Muscle layer of colon (tissue), 2 donors: ENCODE results near the gene SNAPIN.

Experiments
- H3K27ac ChIP-seq: one replicate; pipeline ENCODE4 v1.7.0; 2013; ENCODE audit warnings: low read depth, mild to moderate bottlenecking, low read length, moderate library complexity
- H3K27me3 ChIP-seq, 2 donors: one replicate each; pipeline ENCODE4 v1.7.0; 2013; ENCODE audit warnings: low read length in 2 of 2, mild to moderate bottlenecking in 2 of 2; ENCODE audit not compliant: insufficient read depth in 2 of 2, control insufficient read depth in 1 of 2
- H3K36me3 ChIP-seq: one replicate; pipeline ENCODE4 v1.7.0; 2013; ENCODE audit warnings: mild to moderate bottlenecking, low read length; ENCODE audit not compliant: insufficient read depth
- H3K4me1 ChIP-seq: one replicate; pipeline ENCODE4 v1.7.0; 2013; ENCODE audit warnings: mild to moderate bottlenecking, low read length; ENCODE audit not compliant: insufficient read depth
- H3K4me3 ChIP-seq, 2 donors: one replicate each; pipeline ENCODE4 v1.7.0; 2013; ENCODE audit warnings: low read length in 2 of 2, low read depth in 1 of 2, mild to moderate bottlenecking in 1 of 2, moderate library complexity in 1 of 2
- H3K9ac ChIP-seq: one replicate; pipeline ENCODE4 v1.7.0; 2013; ENCODE audit warnings: low read length
- H3K9me3 ChIP-seq: one replicate; pipeline ENCODE4 v1.7.0; 2013; ENCODE audit warnings: mild to moderate bottlenecking, low read length
- donor health status: abdominal sarcoma.
- donor health status: Adenocarcinoma of cecum.

The SNAPIN gene

DNA sequence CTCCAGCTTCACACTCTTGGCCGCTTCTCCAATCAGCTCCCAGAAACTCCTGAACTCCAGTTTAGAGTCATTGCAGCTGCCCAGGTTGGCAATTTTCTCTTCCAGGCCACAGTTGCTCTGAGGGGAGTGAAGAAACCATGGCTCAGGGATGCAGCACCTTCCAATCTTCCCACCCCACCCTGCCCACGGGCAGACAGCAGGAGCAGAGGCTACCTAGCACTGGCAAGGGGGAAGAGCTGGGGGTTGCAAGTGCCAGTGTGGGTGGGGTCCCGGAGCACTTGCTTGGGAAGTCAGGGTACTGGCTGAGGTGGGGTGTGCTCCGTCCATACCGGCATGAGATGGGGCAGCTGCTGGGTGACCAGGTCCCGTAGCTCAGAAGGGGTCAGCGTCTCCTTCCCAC is 43.6 kb upstream of the SNAPIN start:
- Histone ChIP-seq H3K9ac (no peak overlapping the region), H3K36me3 (no peaks in the 10 kb centered on the region), H3K4me3 (no peak overlapping the region), H3K9me3 (no peaks in the 10 kb centered on the region), H3K4me1 (peaks cover 26% of the 10 kb centered on the region), H3K27me3 (no peaks in the 10 kb centered on the region), H3K27ac (no peak overlapping the region)

DNA sequence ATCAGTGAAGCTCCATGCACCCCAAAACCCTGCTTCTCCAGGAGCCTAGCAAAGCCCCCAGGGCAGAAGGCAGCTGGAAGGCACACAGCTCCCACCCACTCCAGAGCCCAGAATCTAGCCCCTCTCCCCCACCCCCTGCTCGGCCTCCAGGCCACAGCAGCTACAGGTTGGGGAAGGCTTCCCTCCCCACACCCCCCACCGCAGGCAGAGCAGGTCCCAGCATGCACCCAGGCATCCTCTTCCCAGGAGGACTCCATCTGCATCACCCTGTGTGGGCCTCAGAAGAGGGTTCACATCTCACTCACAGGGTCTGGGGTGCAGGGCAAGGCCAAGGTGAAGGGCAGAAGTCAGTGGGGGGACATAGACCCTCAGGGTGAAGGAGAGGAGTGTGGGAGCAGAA is 43.1 kb upstream of the SNAPIN start:
- peaks cover 21% of the 10 kb centered on the region for H3K4me1 ChIP-seq
- H3K27me3 ChIP-seq = no peaks in the 10 kb centered on the region
- no peak overlapping the region for H3K27ac ChIP-seq
- H3K36me3 ChIP-seq = no peaks in the 10 kb centered on the region
- H3K9me3 ChIP-seq = no peaks in the 10 kb centered on the region
- H3K4me3 ChIP-seq = no peak overlapping the region
- H3K9ac ChIP-seq = no peak overlapping the region

DNA sequence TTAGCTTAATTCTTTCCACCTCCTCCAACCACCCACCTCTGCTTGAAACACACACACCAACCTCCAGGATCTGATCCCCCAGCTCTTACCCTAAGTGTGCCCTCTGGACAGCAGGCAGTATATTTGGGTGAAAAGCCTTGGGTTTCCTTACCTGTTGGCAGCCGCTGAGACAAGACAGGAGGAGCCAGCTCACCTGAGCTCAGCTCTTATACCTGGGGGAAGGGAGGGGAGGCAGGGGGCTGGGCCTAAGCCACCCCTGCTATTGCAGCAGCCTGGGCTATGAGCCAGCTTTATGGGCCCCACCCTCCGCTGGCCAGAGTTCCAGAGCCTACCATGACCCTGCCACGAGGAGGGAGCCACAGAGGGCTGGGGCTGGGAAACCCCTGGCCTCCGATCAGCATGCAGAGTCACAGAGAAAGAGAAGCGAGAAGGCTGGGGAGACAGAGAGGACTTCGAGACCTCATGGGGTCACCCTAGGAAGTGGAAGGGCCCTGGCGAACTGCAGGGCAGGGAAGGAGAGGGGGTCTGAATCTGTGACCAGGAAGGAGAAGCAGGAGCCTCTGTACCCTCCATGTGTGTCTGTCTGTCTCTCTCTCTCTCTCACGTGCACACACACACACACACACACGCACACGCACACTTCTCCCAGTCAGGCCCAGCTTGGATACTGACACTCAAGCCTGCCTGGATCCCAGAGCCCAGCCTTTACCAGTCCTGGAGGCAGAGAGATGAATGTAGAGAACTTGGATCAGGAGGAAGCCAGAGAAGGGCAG is 42.2 kb upstream of the SNAPIN start, which contains the start of gene S100A14:
Gene S100A14 (minus strand): TSS at position 182 of the 773 bp plus-strand sequence. CDS start 467 bp downstream, outside the sequence.
- Histone ChIP-seq H3K27ac (no peak within 1 kb of the TSS), H3K4me1 (peaks cover 13% of the 10 kb centered on the region), H3K9me3 (no peaks in the 10 kb centered on the region), H3K4me3 (no peak within 1 kb of the TSS), H3K9ac (no peak within 1 kb of the TSS), H3K36me3 (no peaks in the 10 kb centered on the region), H3K27me3 (no peaks in the 10 kb centered on the region)

DNA sequence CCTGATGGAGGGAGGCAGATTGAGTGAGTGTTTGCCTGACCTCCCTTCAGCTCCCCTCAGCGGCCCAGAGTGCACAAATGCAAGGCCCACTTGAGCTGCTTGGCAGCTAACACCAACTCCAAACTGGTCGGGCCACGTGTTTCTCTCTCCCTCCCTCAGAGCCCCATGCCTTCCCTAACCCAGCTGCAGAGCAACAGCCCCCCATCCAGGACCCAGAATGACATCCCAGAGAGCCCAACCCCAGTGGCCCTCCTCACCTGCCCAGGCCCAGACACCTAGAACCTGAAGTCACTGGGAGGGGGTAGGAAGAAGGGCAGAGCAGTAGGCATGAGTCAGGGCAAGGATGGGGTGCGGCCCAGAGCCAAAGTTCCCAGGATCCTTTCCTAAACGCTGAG is 41.6 kb upstream of the SNAPIN start:
- Histone ChIP-seq H3K9ac (no peak overlapping the region), H3K4me3 (no peak overlapping the region), H3K36me3 (no peaks in the 10 kb centered on the region), H3K27ac (no peak overlapping the region), H3K4me1 (peaks cover 7% of the 10 kb centered on the region), H3K27me3 (no peaks in the 10 kb centered on the region), H3K9me3 (no peaks in the 10 kb centered on the region)

DNA sequence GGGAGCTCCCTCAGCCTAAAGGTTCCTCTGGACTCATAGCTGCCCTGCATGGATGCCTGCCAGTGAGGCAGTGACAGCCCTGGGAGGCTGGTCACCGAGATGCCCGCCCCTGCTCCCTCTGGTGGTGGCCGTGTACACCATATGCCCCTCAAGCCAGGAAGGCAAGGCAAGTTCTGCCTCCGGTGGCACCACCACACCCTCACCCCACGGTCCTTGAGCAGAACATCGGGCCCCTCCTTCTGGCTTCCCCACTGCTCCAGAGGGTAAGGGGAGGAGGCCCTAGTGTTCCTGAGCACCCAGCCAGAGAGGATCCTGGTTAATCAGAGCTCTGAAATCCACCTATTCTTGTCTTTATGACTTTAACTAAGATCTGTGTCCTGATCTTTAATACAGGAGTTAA is 40.8 kb upstream of the SNAPIN start:
- H3K4me1 ChIP-seq = peaks cover 7% of the 10 kb centered on the region
- no peak overlapping the region for H3K4me3 ChIP-seq
- no peaks in the 10 kb centered on the region for H3K27me3 ChIP-seq
- H3K9ac ChIP-seq = no peak overlapping the region
- H3K27ac ChIP-seq = no peak overlapping the region
- H3K36me3 ChIP-seq = peaks cover 5% of the 10 kb centered on the region
- no peaks in the 10 kb centered on the region for H3K9me3 ChIP-seq

DNA sequence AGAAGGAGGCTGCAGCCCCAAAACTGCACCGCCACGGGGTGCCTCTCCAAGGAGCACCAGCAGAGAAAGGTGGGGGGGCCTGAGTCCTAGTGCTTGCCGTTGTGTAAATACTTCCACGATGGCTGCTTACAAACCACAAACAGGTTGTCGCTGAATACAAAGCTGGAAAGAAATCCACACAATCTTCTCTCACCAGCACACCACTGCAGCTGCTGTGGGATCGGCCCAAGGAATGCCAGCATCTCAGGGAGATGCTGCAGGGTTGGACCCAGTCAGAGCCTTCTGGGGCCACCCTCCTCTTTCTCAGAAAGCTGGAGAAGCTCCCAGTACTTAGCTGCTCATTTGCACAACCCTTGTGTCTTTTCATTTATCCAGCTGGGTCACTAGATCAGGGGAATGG is 39.3 kb upstream of the SNAPIN start:
- H3K27ac ChIP-seq = no peak overlapping the region
- H3K4me1 ChIP-seq = peaks cover 7% of the 10 kb centered on the region
- H3K4me3 ChIP-seq = no peak overlapping the region
- peaks cover 5% of the 10 kb centered on the region for H3K36me3 ChIP-seq
- H3K9ac ChIP-seq = no peak overlapping the region
- H3K9me3 ChIP-seq = no peaks in the 10 kb centered on the region
- H3K27me3 ChIP-seq = no peaks in the 10 kb centered on the region

DNA sequence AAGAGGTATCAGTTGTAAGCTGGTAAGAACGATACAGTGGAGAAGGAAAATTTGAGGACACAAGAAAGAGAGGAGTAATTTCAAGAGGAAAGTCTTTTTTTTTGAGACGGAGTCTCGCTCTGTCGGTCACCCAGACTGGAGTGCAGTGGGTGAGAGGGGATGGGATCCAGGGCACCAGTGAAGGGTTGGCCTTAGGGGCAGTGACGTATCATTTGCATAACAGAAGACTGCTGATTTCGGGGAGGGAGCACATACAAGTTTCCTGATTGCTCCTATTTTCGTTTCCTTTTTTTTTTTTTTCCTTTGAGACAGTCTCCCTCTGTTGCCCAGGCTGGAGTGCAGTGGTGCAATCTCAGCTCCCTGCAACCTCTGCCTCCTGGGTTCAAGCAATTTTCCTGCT is 35.4 kb upstream of the SNAPIN start:
- H3K27me3 ChIP-seq = no peaks in the 10 kb centered on the region
- H3K4me1 ChIP-seq = peaks cover 44% of the 10 kb centered on the region
- H3K27ac ChIP-seq = no peak overlapping the region
- no peak overlapping the region for H3K4me3 ChIP-seq
- peaks cover 5% of the 10 kb centered on the region for H3K36me3 ChIP-seq
- no peaks in the 10 kb centered on the region for H3K9me3 ChIP-seq
- H3K9ac ChIP-seq = no peak overlapping the region

DNA sequence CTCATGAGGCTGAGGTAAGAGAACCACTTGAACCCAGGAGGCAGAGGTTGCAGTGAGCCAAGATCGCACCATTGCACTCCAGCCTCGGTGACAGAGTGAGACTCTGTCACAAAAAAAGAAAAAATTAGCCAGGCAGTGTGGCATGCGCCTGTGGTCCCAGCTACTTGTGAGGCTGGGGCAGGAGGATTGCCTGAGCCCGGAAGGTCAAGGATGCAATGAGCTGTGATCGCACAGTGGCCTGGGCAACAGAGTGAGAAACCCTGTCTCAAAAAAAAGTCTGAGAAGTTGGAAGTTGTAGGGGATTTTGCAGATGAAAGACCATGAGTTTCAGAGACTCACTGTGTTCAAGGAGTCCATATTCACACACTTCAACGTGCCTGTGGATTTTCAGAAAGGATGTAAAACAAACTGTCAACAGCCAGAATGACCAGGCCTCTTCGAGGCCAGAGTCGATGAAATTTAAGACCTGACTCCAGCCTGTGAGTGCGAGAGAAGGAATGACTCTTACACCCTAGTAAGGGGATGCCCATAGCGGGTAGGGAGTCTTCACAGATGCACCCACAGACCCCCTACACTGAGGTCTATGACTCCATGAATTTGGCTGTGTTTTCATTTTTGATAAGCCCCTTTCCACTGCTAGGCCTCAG is 33.4 kb upstream of the SNAPIN start:
- H3K9ac ChIP-seq = no peak overlapping the region
- H3K4me3 ChIP-seq = peak overlapping the region in 1 of 2 donors; percentile 27
- peaks cover 45% of the 10 kb centered on the region for H3K4me1 ChIP-seq
- peak overlapping the region; percentile 37 for H3K27ac ChIP-seq
- peaks cover 5% of the 10 kb centered on the region for H3K36me3 ChIP-seq
- H3K27me3 ChIP-seq = no peaks in the 10 kb centered on the region
- no peaks in the 10 kb centered on the region for H3K9me3 ChIP-seq

DNA sequence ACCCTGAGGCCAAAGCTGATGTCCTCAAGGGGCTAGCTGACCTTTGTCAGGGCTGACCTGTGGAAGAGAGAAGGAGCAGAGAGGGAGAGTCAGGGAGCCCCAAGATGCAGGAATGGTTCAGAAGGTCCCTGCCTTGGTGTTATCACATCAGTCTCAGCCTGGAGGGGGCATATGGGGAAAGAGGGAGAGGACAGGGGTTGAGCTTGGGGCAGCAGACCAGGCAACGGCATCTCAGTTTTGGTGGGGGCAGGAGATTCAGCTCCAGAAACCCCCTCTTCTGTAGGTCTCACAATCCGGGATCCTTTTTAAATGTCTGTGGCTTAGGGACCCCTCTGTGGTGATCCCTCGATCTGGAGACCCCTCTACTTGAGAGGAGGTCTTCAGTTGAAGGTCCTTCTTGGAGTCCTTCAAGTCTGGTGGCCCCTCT is 32.0 kb upstream of the SNAPIN start:
- H3K27ac ChIP-seq = peak overlapping the region; percentile 83
- H3K4me1 ChIP-seq = peaks cover 45% of the 10 kb centered on the region
- no peaks in the 10 kb centered on the region for H3K27me3 ChIP-seq

DNA sequence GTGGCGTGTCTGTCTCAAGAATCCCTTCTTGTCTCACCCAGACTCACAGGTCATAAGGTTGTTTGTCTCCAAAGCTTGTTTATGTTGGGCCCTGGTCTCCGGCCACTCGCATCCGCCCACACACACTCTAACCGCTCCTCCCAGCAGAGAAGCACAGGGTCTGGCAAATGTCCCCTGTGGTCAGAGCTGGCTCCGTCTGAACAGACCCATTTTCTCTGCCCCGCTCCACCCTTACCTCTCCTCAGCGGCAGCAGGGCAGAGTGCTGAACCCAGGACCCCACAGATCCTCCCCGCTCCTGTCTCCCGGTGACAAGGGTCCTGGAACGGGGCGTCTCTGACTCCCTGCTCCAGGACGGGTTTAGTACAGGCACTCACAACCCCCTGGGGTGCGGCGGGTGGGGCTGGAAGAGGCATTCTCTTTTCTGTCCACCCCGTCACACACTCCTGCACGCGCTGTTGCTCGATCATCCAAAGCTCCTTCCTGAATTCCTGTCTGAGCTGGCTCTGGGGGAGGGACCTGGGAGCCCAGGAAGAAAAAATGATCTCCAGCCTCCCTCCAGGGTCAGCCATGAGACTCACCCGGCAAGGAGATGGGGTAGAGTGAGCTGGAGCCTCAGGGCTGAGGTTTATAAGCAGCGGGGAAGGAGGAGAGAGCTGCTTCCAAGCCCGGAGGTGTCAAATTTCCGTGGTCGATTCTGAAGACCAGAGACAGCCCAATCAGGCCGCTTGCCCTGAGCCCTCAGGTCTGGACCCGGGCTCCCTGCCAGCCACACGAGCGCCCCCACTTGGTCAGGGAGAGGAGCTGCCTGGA is 31.4 kb upstream of the SNAPIN start, which contains the start of gene S100A13:
Gene S100A13 (minus strand): TSS at position 602 of the 811 bp plus-strand sequence. CDS start 1,033 bp downstream, outside the sequence.
- Histone ChIP-seq H3K9ac (peak within 1 kb of the TSS; percentile 82), H3K4me3 (peak within 1 kb of the TSS; percentile 27 to 87), H3K9me3 (no peaks in the 10 kb centered on the region), H3K27me3 (no peaks in the 10 kb centered on the region), H3K27ac (peak within 1 kb of the TSS; percentile 83), H3K4me1 (peaks cover 45% of the 10 kb centered on the region), H3K36me3 (peaks cover 5% of the 10 kb centered on the region)

More for the DNA sequence above, 32.0 kb upstream of the SNAPIN start:
- H3K9me3 ChIP-seq = no peaks in the 10 kb centered on the region
- H3K36me3 ChIP-seq = peaks cover 5% of the 10 kb centered on the region
- H3K9ac ChIP-seq = peak overlapping the region; percentile 82
- H3K4me3 ChIP-seq = peak overlapping the region; percentile 27 to 87
